Measurements from ENCODE around the gene MRPL1.

- no peak for TF ChIP-seq CTCF (IDR thresholded peaks at IDR 0.05)
- TF ChIP-seq OVOL2 (CRISPR knock-in tag; IDR thresholded peaks at IDR 0.05; ENCODE audit: borderline replicate concordance) = no peak
- no peak for TF ChIP-seq IRF2 (CRISPR knock-in tag; IDR thresholded peaks at IDR 0.05; ENCODE audit: borderline replicate concordance, low read depth)
- TF ChIP-seq, protein P1, sequence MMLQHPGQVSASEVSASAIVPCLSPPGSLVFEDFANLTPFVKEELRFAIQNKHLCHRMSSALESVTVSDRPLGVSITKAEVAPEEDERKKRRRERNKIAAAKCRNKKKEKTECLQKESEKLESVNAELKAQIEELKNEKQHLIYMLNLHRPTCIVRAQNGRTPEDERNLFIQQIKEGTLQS (CRISPR knock-in tag; conservative IDR thresholded peaks at IDR 0.05) = no peak
- TF ChIP-seq TEAD1 (CRISPR knock-in tag; IDR thresholded peaks at IDR 0.05) = peak; percentile 75; the same call in 1 of the 2 replicates
- no peak for TF ChIP-seq ERG (CRISPR knock-in tag; IDR thresholded peaks at IDR 0.05)
- no peak for TF ChIP-seq RELA (CRISPR knock-in tag; IDR thresholded peaks at IDR 0.05; ENCODE audit: borderline replicate concordance)
- TF ChIP-seq SMAD3 (CRISPR knock-in tag; IDR thresholded peaks at IDR 0.05; ENCODE audit: borderline replicate concordance) = no peak
- no peak for TF ChIP-seq ELF4 (CRISPR knock-in tag; IDR thresholded peaks at IDR 0.05; ENCODE audit: low read depth)
- TF ChIP-seq, protein P2, sequence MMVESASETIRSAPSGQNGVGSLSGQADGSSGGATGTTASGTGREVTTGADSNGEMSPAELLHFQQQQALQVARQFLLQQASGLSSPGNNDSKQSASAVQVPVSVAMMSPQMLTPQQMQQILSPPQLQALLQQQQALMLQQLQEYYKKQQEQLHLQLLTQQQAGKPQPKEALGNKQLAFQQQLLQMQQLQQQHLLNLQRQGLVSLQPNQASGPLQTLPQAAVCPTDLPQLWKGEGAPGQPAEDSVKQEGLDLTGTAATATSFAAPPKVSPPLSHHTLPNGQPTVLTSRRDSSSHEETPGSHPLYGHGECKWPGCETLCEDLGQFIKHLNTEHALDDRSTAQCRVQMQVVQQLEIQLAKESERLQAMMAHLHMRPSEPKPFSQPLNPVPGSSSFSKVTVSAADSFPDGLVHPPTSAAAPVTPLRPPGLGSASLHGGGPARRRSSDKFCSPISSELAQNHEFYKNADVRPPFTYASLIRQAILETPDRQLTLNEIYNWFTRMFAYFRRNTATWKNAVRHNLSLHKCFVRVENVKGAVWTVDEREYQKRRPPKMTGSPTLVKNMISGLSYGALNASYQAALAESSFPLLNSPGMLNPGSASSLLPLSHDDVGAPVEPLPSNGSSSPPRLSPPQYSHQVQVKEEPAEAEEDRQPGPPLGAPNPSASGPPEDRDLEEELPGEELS (CRISPR knock-in tag; IDR thresholded peaks at IDR 0.05) = peak; percentile 48; the same call in 1 of the 2 replicates
- TF ChIP-seq, protein P3, sequence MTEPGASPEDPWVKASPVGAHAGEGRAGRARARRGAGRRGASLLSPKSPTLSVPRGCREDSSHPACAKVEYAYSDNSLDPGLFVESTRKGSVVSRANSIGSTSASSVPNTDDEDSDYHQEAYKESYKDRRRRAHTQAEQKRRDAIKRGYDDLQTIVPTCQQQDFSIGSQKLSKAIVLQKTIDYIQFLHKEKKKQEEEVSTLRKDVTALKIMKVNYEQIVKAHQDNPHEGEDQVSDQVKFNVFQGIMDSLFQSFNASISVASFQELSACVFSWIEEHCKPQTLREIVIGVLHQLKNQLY (CRISPR knock-in tag; IDR thresholded peaks at IDR 0.05) = no peak
Observed at GRCh38 chr4:77862478-77863216, at the start of gene MRPL1.
